ENCODE measurements around the gene TMEM184A.

The TMEM184A gene

DNA sequence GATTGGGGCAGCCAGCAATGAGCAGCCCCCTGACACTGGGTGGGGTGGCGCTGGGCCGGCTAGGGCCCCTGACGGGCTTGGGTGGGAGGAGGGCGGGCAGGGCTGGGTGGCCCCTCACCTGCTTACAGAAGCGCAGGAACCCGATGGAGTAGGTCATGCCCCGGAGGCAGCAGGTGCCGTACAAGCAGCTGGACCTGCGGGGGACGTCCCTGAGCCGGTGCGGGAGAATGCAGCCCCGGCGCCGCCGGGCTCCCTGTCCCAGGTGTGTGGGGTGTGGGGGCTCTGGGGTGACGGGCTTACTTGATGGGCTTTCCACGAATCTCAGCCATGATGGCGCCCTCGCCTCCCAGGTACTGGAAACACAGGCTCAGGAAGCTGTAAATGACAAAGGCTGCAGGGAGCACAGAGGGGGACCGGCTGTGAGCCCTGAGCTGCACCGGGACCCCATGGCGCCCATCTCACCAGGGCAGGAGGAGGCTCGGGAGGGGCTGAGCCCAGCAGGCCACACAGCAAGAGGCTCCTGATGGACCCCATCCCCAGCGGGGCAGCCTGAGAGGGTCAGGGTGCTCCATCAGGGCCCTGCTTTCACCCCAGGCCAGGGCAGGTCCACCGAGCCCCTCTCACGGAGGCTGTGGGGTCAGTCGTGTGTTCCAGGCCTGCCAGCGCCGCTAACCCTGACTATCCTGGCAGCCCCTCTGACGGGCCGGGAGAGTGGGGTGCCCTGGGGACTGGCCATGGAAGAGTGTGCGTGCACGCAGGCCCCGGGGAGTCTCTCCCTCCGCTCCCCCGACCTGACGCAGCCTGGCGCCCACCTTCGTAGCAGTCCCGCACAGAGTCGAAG lies 5.8 kb downstream of the TMEM184A start:
- no peak for DNase-seq

DNA sequence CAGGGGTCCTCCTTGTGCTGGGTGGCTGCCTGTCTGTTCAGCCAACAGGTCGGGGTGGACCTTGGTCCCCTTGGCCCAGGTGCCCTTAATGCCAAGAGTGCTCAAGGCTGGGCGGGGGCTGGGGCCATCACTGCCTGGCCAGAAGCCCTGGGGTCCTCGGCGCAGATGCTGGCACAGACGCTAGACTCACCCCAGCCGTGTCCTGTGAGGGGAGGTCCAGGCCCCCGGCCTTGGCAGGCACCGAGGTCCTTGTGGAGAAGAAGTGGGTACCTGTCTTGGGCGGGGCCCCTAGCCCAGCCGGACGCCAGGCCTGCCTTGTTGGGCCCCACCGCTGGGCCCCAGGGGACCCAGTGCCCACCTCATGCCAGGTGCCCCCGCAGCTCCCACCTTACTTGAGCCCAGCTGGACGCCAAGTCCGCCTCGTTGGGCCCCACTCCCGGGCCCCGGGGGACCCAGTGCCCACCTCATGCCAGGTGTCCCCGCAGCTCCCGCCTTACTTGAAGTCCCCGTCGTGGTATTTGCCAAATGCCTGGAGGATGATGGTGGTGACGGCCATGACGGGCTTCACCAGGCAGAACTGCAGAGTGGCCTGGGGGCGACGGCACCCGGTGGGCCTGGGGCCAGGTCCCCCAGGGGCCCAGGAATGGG lies 6.5 kb downstream of the TMEM184A start:
- no peak for DNase-seq

DNA sequence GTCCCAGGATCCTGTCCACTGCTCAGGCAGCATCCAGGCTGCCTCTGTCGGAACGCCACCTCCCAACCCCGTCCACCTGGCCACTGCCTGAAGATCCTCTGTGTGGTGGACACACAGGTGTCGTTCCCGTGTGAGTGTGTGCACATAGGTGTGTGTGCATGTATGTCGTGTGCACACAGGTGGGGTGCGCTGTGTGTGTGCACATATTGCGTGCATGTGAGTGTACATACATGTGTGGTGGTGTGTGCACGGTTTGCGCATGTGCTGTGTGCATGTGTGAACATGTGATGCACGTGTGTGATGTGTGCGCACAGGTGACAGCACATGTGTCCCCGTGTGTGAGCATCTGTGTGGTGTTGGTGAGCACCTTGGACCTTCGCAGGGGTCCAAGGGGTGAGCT lies 7.1 kb downstream of the TMEM184A start:
- DNase-seq: no peak

DNA sequence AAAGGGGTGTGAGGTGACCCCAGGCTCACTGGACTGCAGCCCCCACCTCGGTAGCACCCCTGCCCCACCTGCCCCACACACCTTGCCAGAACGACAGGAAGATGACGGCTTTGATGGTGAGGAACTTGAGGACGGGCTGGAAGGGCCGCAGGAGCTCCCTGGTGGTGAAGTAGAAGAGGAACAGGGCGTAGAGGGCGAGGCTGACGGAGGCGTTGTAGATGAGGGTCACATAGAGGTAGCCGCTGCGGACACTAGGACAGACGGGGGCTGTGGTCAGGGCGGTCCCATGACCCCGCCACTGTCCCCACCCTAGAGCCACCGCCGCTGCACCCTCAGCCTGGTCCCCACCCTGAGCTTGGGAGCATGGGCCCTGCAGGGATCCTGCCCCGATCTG lies 7.6 kb downstream of the TMEM184A start:
- DNase-seq: no peak

DNA sequence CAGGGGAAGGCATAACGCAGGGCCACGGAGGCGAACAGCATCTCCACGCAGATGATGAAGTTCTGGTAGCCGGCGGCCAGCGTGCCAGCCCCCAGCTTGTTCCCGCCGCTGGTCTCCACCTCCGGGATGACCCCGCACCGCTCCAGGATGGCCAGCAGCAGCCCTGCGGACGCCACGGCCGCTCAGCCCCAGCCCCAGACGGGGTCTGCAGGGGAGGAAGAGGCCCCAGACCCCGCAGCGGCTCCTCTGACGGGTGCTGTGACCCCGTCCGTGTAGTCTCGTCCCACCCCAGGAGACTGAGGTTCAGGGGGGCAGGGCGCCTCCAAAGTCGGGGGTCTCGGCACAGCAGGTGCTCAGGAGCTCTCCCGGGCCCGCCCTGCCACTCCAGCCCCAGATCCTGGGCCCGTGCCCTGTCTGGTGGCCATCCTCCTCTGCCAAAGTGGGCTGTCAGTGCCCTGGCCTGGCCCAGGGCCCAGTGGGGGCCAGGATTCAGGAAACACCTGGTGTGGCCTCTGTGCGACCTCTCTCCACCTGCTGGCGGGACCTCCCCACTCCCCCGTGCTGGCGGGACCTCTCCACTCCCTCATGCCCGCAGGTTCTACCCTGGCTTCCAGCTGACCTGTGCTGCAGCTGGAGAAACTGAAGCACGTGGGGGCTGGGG lies 8.1 kb downstream of the TMEM184A start:
- no peak for DNase-seq

DNA sequence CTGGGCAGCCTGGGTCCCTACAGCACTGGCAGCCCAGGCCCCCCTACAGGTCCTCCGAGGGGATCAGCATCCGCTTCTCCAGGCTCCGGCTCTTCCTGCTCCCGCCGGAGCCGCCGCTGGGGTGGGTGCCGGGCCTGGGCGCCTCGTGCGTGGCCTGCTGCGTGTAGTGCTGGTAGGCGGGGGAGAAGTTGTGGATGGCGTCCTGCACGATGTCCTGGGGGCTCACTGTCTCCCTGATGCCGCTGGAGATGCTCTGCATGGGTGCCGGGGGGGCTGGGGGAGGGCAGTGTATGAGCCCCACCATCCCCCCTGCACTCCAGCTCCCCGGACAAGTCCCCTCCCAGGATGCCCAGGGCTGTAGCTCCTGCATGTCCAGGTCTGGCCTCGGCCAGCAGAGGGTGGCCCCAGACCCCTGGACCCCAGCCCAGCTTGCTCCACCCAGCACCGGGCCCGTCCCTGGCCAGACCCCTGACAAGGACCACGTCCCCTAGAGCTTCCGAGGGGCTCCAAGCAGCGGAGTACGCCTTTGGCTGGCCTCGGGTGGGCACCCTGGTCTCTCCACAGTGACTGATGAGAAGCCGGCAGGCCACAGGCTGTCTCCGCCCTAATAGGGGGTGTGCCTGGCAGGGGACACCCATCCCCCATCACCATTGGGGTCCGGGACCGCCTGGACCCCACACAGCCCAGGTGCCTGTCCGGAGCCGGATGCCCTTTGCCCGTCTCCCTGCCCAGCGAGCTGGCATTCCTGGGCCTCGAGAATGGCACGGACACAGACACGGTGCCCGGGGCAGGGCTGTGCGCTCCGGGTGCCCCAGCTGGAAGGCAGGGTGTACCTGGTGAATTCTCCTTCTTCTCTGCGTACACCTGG lies 8.9 kb downstream of the TMEM184A start:
- no peak for DNase-seq

DNA sequence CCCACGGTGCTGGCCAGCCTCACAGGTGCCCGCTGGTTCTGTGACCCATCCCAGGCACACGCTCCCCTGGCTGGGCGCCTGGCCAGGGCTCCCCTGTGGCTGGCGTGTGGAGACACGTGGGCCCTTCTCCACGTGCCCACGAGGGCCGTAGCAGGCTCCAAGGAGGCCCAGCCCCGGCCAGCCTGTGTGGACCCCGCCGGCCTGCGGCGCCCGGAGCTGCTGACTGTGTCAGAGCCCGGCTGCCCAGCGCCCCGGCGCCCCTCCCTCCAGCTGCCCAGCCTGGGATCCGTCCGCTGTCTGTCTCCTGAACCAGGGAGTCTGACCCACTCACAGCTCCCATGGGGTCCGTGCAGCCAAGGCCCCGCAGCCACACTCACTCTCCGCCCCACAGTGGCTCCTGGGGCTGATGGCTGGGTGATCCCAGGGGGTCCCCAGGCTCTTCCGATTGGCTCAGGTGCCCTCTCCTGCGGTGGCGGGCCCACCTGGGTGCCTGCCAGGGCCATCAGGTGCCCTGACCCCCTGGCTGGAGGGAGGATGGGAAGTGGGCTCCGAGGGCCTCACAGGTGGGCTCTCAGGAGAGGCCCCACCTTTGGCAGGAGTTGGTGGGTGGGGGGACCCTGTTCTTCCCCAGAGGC lies 9.6 kb downstream of the TMEM184A start:
- no peak for DNase-seq

DNA sequence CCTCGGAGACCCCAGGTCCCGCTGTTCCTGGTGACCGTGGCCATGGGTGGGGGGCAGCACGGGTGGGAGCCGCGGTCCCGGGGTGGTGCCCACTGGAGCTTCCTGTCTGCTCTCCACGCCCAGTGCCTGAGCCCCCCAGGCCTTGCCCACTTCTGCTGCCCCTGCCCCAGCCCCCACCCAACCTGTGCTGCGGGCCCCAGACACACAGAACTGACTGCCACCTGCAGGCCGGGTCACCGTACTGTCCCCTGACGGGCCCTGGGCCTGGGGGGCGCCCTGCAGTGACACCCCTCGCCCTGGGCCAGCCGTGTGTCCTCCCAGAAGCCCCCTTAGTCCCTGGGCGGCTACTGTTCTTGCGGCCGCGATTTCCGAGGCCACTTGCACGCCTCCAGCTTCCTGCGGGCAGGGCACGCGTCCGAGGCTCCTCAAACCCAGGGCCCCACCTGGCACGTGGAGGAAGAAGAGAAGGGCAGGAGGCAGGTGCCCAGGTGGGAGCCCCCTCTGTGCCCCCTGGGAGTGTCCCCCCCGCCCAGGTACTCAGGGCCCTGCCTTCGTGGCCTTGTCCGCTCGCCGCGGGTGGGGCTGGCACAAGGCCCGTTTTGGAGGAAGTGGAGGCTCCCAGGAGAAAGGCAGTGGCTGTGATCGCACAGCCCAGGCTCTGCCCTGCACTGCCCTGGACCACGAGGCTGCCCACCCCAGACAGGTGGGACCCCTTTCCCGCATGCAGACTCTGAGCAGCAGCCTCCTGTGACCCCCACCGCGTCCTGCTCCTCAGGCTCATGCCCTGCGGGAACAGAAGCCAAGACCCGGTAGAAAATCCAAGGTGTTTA lies 10.4 kb downstream of the TMEM184A start:
- DNase-seq: no peak

DNA sequence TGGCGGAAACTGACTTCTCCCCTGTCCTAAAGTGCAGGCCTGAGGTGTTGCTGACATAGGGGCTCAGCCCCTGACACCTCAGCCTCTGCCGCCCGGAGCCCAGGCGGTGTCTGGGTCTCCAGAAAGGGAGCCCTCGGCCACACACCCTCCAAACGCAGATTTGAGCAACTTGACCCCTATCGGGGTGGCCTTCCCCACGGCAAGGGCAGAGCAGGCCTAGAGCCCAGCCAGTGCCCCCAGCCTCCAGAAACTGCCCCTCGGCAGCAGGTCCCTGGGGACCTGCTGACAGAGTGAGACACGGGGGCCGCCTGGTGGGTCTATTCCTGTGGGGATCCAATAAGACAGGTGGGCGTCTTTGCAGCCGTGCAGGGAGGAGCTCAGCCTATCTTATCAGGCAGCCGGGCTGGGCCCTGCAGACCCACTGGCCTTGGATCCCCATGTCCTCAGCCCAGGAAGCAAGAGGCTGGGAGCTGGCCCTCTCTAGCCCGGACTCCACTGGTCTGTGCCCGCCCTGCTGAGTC lies 11.0 kb downstream of the TMEM184A start:
- DNase-seq: no peak

DNA sequence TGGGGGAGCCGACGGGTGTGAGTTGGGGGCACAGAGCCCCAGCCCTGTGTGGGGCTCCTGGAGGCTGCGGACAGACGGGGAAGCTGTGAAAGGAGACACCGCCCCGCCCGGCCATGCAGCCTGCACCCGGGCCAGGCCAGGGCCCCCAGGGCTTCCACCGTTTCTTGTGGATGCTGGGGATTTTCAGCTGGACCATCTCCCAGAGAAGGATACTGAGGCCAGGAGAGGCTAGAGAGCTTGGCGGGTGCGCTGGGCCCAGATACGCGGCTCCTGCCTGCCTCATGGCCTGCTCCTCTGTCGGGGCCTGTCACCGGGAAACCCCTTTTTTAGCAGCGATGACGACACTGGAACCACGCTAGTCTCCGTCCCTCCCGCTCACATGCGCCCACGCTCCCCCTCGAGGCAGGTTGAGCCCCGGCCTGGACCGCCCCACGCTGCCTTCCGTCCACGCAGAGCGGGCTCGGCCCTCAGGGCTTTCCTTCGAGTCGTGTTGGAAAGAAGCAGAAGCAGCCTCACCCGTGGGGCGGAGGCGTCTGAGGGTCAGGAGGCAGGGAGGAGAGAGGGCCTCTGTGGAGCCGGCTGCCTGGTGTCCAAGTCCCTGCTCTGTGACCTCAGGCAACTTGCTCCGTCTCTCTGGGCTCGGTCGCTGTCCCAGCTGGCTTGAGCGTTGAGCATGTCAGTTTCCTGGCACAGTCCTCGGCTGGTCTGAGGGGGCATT lies 11.7 kb downstream of the TMEM184A start:
- no peak for DNase-seq

DNA sequence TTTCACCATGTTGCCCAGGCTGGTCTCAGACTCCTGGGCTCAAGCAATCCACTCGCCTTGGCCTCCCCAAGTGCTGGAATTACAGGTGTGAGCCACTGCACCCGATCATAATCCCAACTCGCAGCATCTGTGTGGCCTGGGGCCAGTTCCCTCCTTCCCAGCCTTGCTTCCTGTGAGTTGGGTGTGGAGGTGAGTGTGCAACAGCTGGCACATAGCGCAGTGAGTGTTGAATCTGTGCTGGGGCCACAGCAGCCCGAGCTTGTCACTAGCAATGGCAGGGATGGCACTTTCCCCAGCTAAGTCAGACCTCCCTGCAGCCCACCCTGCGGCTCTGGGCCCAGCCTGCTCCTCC lies 12.2 kb downstream of the TMEM184A start:
- DNase-seq: no peak

DNA sequence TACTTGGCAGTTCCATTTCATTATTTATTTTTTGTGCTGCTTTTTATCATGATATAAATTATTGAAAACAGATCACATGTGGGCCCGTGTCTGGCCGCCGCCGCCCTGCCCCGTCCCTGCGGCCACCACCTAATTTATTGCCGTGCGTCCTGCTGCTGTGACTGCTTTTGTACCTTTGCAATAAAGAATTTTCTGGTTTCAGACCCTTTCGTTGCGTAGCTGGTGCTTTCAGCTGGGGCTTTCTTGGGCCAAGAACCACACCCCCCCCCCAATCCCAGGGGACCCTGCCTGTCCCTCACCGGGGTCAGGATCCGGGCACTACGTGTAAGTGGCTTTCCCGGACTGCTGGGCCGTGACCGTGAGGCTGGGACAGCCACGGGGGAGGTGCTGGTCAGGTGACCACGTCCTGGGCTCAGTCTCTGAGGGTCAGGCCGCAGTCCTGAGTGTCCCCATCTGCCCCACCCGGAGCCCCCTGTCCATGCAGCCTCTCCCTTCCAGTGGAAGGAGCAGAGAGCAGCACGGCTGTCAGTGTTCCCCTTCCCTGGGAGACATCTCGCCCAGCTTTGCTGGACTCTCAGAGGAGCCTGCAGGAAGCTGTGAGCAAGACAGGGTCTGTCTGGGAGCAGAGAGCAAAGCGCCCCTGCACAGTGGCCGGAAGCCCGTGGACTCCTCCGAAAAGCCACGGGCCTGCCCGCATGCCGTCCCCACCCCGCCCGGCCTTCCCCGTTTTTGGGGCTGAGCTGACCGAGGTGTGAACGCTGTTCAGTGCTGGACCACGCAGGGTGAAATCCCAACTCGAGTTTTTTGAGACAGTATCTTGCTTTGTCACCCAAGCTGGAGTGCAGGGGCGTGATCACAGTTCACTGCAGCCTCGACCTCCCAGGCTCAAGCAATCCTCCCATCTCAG lies 12.9 kb downstream of the TMEM184A start:
- DNase-seq: no peak

DNA sequence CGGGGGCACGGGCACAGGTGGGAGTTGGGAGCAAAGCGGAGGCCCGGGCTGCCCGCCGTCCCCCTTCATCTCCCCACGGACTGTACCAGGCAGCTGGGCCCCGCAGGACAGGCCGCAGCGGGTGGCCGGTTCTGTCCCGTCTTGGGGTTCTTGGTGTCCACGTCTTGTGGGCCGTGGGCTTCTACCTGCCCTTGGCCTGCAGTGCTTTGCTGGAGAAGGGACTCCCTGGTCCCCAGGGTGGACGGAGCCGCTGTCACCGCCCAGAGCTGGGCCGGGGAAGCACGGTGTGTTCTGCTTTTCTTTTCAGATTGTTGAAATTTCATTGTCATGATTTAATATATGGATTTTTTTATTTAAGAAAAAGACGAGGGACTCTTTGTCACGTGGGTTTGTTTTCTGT lies 13.7 kb downstream of the TMEM184A start:
- DNase-seq: no peak

DNA sequence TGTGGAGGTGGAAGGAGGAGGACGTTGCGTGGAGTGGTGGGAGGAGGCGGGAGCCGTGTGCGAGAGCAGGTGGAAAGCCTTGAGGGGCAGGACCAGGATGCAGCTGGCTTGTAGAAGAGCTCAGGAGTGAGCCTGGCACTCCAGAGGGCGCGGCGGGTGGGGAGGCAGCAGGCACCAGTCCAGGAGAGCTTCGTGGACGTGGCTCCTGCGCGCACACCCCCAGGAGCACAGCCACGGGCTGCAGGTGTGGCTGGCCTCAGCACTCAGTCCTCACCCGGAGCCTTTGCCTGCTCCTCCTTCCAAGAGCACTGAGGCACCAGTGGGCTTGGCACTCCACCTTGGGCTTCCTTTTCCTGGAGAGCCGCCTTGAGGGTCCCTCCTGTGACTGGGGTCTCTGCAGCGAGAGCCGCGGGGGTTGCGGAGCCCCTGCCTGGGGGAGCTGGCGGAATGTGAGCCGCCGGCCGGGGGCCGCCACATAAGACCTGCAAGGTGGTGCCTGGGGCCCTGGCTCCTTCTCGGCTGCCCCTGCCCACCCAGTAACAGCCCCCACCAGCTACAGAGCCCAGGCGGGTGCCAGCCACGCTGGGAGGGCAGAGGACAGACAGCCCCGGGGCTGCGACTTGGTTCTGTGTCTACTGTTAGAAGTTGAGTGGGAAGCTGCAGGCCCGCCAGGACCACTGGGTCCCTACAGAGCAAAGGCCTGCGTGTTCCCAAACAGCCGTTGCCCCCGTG lies 14.4 kb downstream of the TMEM184A start:
- DNase-seq: no peak

DNA sequence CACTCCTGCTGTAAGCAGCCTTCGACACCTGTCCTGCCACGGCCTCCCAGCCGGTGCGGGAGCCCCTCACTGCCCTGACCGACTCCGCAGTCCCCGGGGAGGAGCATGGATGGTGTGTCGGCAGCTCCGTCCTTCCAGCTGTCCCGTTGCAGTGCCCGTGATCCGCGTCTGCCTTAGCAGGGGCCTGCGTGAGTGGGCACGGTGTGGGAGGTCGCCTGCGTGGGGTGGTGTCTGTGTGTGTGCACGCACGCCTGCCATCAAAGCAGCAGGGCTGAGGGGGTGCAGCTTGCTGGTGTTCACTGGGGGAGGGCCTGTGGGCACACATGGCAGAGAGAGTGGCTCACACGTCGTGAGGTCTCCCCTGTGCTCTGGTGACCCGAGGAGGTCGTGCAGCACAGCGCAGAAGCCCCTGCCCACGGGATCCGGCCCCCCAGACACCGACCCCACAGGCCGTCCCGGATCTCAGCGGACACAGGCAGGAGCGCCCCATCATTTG lies 15.2 kb downstream of the TMEM184A start:
- no peak for DNase-seq

DNA sequence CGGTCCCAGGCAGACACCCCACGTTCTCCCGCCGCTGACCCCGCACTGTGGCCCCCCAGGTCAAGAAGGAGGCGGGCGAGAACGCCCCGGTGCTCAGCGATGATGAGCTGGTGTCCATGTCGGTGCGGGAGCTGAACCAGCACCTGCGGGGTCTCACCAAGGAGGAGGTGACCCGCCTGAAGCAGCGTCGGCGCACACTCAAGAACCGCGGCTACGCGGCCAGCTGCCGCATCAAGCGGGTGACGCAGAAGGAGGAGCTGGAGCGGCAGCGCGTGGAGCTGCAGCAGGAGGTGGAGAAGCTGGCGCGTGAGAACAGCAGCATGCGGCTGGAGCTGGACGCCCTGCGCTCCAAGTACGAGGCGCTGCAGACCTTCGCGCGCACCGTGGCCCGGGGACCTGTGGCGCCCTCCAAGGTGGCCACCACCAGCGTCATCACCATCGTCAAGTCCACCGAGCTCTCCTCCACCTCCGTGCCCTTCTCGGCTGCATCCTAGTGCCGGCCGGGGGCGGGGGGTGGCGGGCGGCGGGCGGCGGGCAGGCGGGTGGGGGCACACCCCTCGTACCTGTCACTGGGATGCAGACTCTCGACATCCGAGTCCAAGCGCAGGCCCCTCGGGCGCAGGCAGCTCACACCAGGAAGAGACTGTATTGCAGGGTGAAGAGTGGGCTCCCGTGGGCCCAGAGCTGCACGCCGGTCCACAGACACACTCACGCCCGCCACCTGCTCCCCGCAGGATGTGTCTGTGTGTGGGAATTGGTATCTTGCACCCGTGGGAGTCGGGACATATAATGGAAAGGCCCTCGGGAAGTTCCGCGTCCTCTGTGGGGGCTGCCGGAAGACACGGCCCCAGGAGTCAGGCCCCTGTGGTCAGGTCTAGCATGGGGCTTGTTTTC lies 15.9 kb downstream of the TMEM184A start:
- DNase-seq: no peak

DNA sequence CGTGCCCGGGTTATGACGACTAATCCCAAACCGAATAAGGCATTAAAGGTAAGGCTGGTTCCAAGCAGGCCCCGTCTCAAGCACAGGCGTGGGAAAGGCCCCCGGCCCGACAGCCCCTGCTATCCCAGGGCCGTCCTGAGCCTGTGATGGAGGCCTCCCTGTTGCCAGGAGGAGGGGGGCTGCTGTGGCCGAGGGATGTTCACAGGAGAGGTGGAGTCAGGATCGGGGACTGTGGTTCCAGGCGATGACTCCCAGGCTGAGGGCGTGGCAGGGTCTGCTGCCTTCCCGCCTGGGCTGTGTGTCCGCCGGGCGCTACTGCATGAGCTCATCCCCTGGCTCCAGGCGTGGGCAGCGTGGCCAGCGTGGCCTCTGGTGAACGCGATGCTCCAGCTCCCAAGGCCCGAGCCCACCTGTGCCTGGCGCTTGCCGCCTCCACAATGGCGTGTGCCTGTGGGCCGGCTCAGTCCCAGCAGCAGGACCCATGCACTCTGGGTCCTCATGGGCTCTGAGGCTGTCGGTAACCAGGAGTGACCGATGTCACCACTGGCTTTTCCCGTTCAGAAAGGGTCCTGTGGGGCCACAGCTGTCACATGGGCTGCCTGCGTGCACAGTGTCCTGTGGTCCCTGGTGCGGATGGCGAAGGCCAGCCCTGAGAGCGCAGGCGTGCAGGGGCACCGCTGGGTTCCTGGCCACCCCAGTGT lies 16.7 kb downstream of the TMEM184A start:
- DNase-seq: peak; percentile 16
